Esophagus muscularis mucosa (tissue), 4 donors: ENCODE measurements around the gene PKP1.

Source experiments
- CTCF ChIP-seq, 3 experiments: fragments of 200-600 bp in 2 of 3; fragments of 450-650 bp in 1 of 3; sonication (generic) in 2 of 3; IDR thresholded peaks; one replicate each; pipeline ENCODE4 v1.5.1; 2017 to 2019; ENCODE audit warnings: antibody characterized with exemption in 3 of 3, mild to moderate bottlenecking in 2 of 3, moderate library complexity in 1 of 3
- EP300 ChIP-seq: sonication (generic); formaldehyde crosslinking; IDR thresholded peaks from one replicate; pipeline ENCODE4 v1.6.1; 2017; ENCODE audit warnings: antibody characterized with exemption
- POLR2A ChIP-seq: fragments of 450-650 bp; IDR thresholded peaks from one replicate; pipeline ENCODE4 v1.6.1; 2017; ENCODE audit warnings: antibody characterized with exemption, moderate library complexity, mild to moderate bottlenecking, low read depth
- POLR2AphosphoS5 ChIP-seq, 2 donors: sonication (generic); formaldehyde crosslinking; IDR thresholded peaks; one replicate each; pipeline ENCODE4 v1.6.1; 2017; ENCODE audit warnings: antibody characterized with exemption in 2 of 2

DNA sequence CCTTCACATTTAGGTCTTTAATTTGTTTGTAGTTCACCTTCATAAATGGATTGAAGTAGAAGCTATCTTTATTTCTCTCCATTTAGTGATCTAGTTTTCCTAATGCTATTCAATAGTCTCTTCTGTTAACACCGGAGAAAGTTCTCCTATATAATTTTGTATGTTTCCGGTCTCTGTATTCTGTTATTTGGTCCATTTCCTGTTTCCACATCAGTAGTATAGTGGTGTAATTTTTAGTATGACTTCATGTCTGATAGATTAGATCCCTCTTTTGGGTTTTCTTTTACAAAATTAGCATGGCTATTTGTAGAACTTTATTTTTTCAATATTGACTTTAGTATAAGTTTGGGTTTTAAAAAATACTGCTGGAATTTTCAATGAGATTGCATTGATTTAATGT lies 41.6 kb upstream of the PKP1 start:
- TF ChIP-seq CTCF (IDR thresholded peaks at IDR 0.05) (no peak), POLR2A (no peak), POLR2AphosphoS5 (IDR thresholded peaks at IDR 0.05) (no peak), EP300 (no peak)
